HUES64 (cell line): ENCODE results near the gene OR5B3.

Source experiments
- H3K27ac ChIP-seq: 2 replicates; pipeline ENCODE4 v1.7.0; 2013; ENCODE audit warnings: low read depth, low read length, inconsistent platforms
- H3K27me3 ChIP-seq: 2 replicates; pipeline ENCODE4 v1.6.1; 2013; ENCODE audit warnings: mild to moderate bottlenecking, low read length; ENCODE audit not compliant: insufficient read depth
- H3K36me3 ChIP-seq: 2 replicates; pipeline ENCODE4 v1.6.1; 2013; ENCODE audit warnings: mild to moderate bottlenecking, low read length; ENCODE audit not compliant: insufficient read depth
- H3K4me1 ChIP-seq: 2 replicates; pipeline ENCODE4 v1.6.1; 2013; ENCODE audit warnings: mild to moderate bottlenecking, low read length, moderate library complexity; ENCODE audit not compliant: insufficient read depth
- H3K4me3 ChIP-seq: 2 replicates; pipeline ENCODE4 v1.5.1; 2013; ENCODE audit warnings: mild to moderate bottlenecking, low read length, moderate library complexity
- H3K9ac ChIP-seq: 2 replicates; pipeline ENCODE4 v1.6.1; 2013; ENCODE audit warnings: mild to moderate bottlenecking, low read depth, low read length
- H3K9me3 ChIP-seq: 2 replicates; pipeline ENCODE4 v1.6.1; 2013; ENCODE audit warnings: low read depth, low read length; ENCODE audit not compliant: insufficient read depth
- WGBS: fragments of 150-250, 120-280 bp; methylation state at CpG from one replicate; pipeline ENCODE4 v1.1.7; 2013; ENCODE audit warnings: missing lambda C conversion rate; 5-methylcytosine and 5-hydroxymethylcytosine counted together

Gene OR5B3

GRCh38 chr11:58395581-58395980 is 11.1 kb downstream of the OR5B3 start:
- Histone ChIP-seq H3K9ac (no peak overlapping the region), H3K4me3 (no peak overlapping the region), H3K4me1 (no peaks in the 10 kb centered on the region), H3K9me3 (peaks cover 10% of the 10 kb centered on the region), H3K36me3 (no peaks in the 10 kb centered on the region), H3K27me3 (no peaks in the 10 kb centered on the region), H3K27ac (no peak overlapping the region)
- WGBS = 83% methylated on average over 1 of the region's 2 CpGs

DNA sequence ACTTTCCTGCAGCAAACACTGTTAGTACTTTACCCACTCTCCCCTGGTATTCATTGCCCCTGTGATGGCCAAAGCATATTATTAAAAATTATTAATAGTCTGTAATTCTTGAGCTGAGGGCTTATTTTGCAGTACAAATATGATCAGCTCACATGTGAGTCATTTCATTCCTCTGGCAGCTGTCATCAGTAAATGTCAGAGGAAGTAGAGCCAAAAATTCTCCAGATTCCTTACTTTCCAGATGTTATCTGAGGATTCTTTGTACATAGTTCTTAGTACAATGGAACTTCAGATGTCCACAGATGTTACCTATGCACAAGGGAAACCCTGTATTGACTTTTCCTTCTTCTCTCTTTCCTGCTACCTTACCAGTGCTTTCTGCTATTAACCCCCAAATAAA is 12.5 kb downstream of the OR5B3 start:
- H3K4me1 ChIP-seq = no peaks in the 10 kb centered on the region
- H3K36me3 ChIP-seq = no peaks in the 10 kb centered on the region
- no peak overlapping the region for H3K4me3 ChIP-seq
- no peak overlapping the region for H3K9ac ChIP-seq
- H3K9me3 ChIP-seq = peaks cover 10% of the 10 kb centered on the region
- H3K27me3 ChIP-seq = no peaks in the 10 kb centered on the region
- no peak overlapping the region for H3K27ac ChIP-seq

- no peak overlapping the region for H3K4me3 ChIP-seq
Observed at GRCh38 chr11:58392746-58393145, 13.9 kb downstream of the OR5B3 start.

GRCh38 chr11:58391879-58392278 is 14.8 kb downstream of the OR5B3 start:
- Histone ChIP-seq H3K27ac (no peak overlapping the region), H3K9ac (no peak overlapping the region), H3K4me1 (no peaks in the 10 kb centered on the region), H3K9me3 (peaks cover 10% of the 10 kb centered on the region), H3K36me3 (no peaks in the 10 kb centered on the region), H3K4me3 (no peak overlapping the region), H3K27me3 (no peaks in the 10 kb centered on the region)
- 96% methylated on average over 1 of the region's 1 CpG for WGBS

More at GRCh38 chr11:58392746-58393145, 13.9 kb downstream of the OR5B3 start:
- H3K9ac ChIP-seq = no peak overlapping the region
- WGBS = 31% methylated on average over 1 of the region's 1 CpG
- H3K4me1 ChIP-seq = no peaks in the 10 kb centered on the region
- H3K9me3 ChIP-seq = peaks cover 10% of the 10 kb centered on the region
- no peak overlapping the region for H3K27ac ChIP-seq
- no peaks in the 10 kb centered on the region for H3K36me3 ChIP-seq
- H3K27me3 ChIP-seq = no peaks in the 10 kb centered on the region

DNA sequence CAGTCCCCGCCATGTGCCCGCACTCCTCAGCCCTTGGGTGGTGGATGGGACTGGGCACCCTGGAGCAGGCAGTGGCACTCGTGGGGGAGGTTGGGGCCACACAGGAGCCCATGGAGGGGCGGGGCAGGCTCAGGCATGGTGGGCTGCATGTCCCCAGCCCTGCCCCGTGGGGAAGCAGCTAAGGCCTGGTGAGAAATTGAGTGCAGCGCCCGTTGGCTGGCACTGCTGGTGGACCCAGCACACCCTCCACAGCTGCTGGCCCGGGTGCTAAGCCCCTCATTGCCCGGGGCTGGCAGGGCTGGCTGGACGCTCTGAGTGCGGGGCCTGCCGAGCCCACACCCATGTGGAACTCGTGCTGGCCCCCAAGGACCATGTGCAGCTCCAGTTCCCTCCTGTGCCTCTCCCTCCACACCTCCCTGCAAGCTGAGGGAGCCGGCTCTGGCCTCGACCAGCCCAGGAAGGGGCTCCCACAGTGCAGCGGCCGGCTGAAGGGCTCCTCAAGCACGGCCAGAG is 16.1 kb downstream of the OR5B3 start:
- WGBS = 85% methylated on average over 18 of the region's 18 CpGs
- Histone ChIP-seq H3K27ac (no peak overlapping the region), H3K9ac (no peak overlapping the region), H3K27me3 (no peaks in the 10 kb centered on the region), H3K4me1 (no peaks in the 10 kb centered on the region), H3K9me3 (peaks cover 10% of the 10 kb centered on the region), H3K36me3 (no peaks in the 10 kb centered on the region), H3K4me3 (no peak overlapping the region)

DNA sequence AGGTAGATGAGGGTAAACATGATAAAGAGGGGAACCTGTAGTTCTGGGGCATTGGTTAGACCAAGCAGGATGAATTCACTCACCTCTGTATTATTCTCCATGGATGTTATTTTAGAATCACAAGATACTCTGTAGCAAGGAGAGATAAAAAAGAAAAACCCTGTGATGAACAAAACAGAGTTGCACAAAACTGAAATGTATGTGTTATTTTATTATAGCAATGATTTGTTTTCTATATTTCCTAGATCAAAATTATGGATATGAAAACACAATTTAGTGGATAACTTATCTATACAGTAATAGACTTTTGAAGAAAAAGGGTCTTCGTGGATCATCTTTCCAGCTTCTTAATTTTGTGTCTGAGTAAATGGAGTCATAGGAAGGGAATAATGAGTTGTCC is 47.7 kb downstream of the OR5B3 start, which contains the start of gene OR5B17:
Gene OR5B17, minus strand, starts transcription at position 101 of the 400 bp plus-strand sequence. Its CDS starts 0 bp downstream, at position 101.
- no peak within 1 kb of the TSS for H3K27ac ChIP-seq
- no peaks in the 10 kb centered on the region for H3K9me3 ChIP-seq
- WGBS = no CpG with 5 or more reads among the region's 1 CpG
- no peak within 1 kb of the TSS for H3K9ac ChIP-seq
- no peaks in the 10 kb centered on the region for H3K36me3 ChIP-seq
- no peak within 1 kb of the TSS for H3K4me3 ChIP-seq
- no peaks in the 10 kb centered on the region for H3K4me1 ChIP-seq
- no peaks in the 10 kb centered on the region for H3K27me3 ChIP-seq

- Histone ChIP-seq H3K36me3 (no peaks in the 10 kb centered on the region), H3K9me3 (no peaks in the 10 kb centered on the region), H3K4me1 (no peaks in the 10 kb centered on the region), H3K9ac (no peak overlapping the region), H3K27ac (no peak overlapping the region), H3K4me3 (no peak overlapping the region), H3K27me3 (no peaks in the 10 kb centered on the region)
- WGBS = 86% methylated on average over 3 of the region's 3 CpGs
Observed at GRCh38 chr11:58354727-58355126, 51.9 kb downstream of the OR5B3 start.
